GM12874 (cell line): ENCODE data around the gene OSBPL8.

Source experiments
- CTCF ChIP-seq: IDR thresholded peaks from 2 replicates; pipeline ENCODE4 v1.5.1; 2011; ENCODE audit warnings: low read depth, mild to moderate bottlenecking, control low read depth, low read length, moderate library complexity; ENCODE audit not compliant: insufficient read depth

The OSBPL8 gene

GRCh38 chr12:76346236-76346635 lies 213.3 kb downstream of the OSBPL8 start:
- no peak for TF ChIP-seq CTCF

GRCh38 chr12:76345569-76345968 lies 214.0 kb downstream of the OSBPL8 start:
- no peak for TF ChIP-seq CTCF

GRCh38 chr12:76341436-76342030 lies 218.0 kb downstream of the OSBPL8 start:
- TF ChIP-seq CTCF, result no peak

GRCh38 chr12:76340680-76341435 lies 218.7 kb downstream of the OSBPL8 start:
- no peak for TF ChIP-seq CTCF

GRCh38 chr12:76337583-76337982 lies 222.0 kb downstream of the OSBPL8 start:
- no peak for TF ChIP-seq CTCF

- no peak for TF ChIP-seq CTCF
Observed at GRCh38 chr12:76332606-76333005, 227.0 kb downstream of the OSBPL8 start.

GRCh38 chr12:76329606-76330005 lies 230.0 kb downstream of the OSBPL8 start:
- TF ChIP-seq CTCF, result no peak
